NCI-H1417 treated with DMSO at 0.1 percent for 48 hours (cell line): ENCODE data around the gene NHS.
A peak's percentile ranks its signal among the peaks of the same experiment; 100 is the strongest.

Experiments used
- DNase-seq: peaks from one replicate; lab custom pipeline; 2025; lab: John Stamatoyannopoulos, UW

NHS gene

DNA sequence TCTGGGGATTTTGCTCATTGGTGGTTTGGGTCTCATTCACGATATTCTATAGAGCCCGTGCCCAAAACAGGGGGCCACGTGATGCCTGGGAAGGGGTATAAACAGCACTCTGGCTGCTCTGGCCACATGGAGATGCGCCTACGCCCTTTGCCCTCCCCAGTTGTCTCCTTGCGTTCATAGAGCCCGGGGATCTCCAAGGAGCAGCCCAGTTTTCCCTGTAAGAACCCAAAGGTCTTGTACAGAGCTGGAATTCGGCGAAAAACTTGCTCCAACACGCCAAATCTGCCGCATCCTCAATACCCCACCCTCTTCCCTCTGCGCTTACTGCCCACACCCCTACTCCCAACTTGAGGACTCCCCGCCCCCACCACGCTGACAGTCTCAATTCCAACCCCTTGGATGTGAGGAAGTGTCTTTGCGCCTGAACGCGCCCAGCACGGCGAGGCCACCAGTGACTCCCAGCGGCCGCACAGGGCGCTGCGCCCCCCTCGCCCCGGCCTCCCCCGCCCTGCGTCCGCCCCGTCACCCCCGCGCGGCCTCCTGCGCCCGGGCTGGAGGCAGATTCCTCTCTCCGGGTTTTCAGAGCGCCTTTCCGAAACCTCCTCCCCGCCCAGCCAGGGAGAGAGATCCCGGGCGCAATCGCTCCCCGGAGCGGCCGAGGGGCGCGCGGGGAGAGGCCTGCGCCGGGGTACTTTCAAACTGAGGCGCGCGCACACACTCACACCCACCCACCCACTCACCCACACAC, at the start of gene NHS:
Gene NHS (plus strand): TSS at position 582 of the 748 bp plus-strand sequence. CDS start 558 bp downstream, outside the sequence.
- peak; percentile 14 for DNase-seq

DNA sequence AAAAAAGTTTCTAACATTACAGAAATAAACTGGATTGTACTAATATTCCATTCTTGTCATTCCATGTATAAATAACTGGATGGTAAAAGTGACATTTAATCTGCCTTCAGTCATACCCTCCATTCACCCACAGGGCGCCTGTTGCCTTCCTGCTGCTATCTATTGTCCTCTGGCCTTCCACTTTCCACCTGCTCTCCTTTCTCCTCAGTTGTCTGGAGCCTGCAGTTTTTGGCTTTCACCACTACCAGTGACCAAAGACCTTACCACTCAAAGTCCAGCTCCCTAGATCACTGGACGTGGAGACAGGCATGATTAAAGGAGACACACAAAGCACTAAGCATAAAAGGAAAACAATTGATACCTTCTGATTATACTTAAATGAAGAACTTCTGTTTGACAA, 46.2 kb upstream of the NHS start:
- no peak for DNase-seq

GRCh38 chrX:17336377-17336776, 38.6 kb upstream of the NHS start:
- no peak for DNase-seq

- no peak for DNase-seq
These were observed 19.0 kb upstream of the NHS start for GRCh38 chrX:17355976-17356375.

DNA sequence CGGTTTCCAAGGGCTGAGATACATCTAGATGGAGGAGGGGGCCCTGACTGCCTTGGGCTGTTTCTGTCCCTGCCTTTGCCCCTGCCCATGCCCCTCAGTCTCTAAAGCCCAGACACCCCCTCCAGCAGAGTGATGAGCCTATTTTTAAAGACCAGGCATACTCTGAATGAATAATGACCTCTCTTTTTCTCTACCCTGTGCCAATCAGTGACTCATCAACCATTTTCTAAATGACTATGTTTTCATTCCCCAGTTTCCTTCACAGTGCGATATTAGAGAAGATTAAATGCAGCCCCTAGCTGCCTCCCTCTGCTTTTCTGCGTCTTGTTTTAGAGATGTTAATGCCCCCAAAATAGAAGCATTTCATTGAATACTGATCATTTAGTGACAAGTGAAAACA, 15.5 kb upstream of the NHS start:
- DNase-seq, result no peak

- DNase-seq, result no peak
These were observed 13.4 kb upstream of the NHS start for GRCh38 chrX:17361620-17362019.

GRCh38 chrX:17368002-17368401, 7.0 kb upstream of the NHS start:
- DNase-seq, result no peak

DNA sequence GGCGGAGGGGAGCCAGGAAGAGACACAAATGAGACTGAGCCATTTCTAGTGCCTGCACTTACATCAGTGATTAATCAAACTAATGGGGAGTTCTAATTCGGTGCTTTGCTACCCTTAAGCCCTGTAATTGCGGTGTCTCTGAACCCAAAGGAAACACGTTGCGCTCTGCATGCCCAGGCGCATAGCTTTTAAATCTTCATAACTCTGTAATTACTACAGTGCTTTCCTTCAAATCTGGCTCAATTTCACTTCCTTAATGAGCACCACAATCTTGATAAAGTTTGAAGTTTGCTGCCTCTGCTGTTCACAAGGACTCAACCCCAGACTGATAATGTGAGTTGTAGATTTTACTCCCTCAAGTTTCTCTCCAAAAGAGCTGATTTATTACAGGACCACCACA, 5.7 kb upstream of the NHS start:
- no peak for DNase-seq

DNA sequence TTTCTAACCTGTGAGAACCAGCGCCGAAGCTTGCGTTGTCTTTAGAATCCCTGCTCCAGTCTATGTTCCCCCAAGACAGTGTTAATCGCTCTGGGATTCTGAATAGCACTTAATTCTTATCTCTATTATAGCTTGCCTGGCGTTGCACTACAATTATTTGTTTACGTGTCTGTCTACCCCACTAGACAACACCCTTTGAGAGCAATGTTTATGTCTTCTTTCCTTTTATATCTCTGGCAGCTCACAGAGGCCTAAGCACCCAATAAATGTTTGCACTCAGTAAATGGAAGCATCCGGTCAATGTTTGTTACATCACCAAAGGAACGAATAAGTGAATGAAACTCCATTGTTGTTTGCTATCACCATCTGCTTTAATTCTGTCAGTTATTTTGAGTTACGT, 4.8 kb upstream of the NHS start:
- no peak for DNase-seq

DNA sequence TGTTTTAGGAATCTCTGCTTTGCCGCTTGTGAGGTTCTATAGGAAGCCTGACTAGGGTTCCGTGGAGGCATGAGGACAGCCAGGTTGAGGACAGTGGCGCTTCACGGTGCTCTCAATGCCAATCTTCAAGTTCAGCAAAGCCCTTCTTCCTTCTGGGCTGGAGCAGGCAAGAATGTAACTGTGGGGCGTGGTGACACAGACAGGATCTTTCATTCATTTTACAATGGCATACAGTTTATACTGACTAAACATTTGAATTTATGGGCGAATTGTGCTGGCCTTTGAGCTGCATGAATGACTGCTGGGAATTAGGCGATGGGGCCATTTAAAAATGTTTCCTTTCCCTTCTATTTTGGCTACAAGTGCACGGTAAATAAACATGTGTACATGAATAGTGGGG, 2.9 kb upstream of the NHS start:
- no peak for DNase-seq

GRCh38 chrX:17373337-17373736, 1.7 kb upstream of the NHS start:
- DNase-seq, result no peak

GRCh38 chrX:17375367-17375636, 302 bp downstream of the NHS start:
- no peak for DNase-seq

- DNase-seq, result no peak
These were observed 834 bp downstream of the NHS start for GRCh38 chrX:17375637-17376430.

GRCh38 chrX:17376431-17377077, 1.6 kb downstream of the NHS start:
- no peak for DNase-seq

GRCh38 chrX:17377091-17377717, 2.2 kb downstream of the NHS start:
- peak; percentile 17 for DNase-seq

GRCh38 chrX:17377795-17378194, 2.8 kb downstream of the NHS start:
- no peak for DNase-seq

DNA sequence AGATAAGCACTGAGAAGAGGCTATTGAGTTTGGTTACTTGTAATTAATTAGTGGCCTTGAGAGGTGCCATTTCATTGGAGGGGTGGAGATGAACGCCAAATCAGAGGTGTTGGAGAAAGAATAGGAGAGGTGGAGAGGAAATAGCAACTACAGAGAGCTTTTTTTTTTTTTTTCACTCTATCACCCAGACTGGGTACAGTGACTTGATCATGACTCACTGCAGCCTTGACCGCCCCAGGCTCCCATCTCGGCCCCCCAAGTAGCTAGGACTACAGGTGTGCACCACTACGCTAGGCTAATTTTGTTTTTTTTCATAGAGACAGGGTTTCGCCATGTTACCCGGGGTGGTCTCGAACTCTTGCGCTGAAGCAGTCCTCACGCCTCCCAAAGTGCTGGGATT, 5.2 kb downstream of the NHS start:
- no peak for DNase-seq

DNA sequence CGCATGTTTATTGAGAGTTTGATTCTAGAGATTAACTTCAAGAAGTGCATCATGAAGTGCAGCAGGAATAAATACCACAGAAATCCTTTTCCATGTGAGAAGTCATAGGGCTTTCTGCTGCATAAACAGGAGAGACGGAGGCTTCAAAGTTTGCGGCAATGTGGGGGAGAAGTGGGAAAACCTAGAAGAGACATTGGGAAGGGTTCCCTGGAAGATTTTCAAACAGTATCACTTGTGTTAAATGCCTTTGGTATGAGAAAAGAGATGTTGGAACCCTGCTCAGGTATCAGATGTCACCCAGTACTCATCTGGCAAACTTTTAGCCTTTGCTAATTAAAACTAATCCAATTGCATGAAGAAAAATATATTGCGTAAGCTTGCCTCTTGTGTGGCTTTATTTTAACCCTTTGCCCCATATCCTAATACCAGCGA, 15.4 kb downstream of the NHS start:
- DNase-seq, result no peak

GRCh38 chrX:17395154-17395553, 20.2 kb downstream of the NHS start:
- no peak for DNase-seq

DNA sequence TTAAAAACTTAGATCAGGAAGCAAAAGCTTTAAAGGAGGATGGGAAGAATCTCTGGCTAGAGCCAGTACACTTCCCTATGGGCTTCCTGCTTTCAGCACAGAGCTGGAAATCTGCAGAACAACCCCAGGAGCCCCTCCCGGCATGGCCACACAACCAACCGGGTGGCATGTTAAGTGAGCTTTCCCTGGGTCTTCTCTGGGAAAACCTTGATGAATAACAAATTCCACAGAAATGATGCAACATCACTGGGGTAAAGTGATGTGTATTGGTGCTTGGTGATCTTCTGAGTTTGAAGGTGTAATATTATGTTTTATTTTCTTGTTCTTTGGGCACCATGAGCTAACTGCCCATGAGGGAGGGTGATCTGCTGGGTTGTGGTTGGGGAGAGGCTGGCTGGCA, 22.1 kb downstream of the NHS start:
- DNase-seq, result no peak

- no peak for DNase-seq
These were observed 28.2 kb downstream of the NHS start for GRCh38 chrX:17403189-17403691.

DNA sequence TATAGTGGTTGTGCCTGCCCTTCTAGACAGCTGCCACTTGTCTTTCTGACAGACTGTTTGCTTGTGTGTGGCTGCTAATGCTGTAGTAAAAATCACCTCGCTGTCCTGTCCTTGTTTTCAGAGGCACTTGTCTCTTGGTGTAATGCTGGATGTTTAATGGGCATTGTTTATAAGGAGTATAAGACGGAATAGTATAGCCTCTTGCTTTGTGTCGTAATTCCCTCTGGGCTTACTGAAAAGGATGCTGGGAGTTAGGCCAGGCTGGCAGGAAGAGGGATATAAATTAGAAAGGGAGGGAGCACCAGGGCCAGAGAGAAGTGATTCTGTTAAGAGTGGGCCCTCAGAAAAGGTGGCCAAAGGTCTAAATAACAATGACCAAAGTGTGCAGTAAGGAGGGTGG, 29.0 kb downstream of the NHS start:
- no peak for DNase-seq
